ENCODE results near the gene LYPD5. TPM values are rescaled to one million over a fixed set of nuclear protein-coding genes. Genes with fewer than 3 reads are reported as not detected.

The LYPD5 gene
- total and polyA plus RNA-seq, 2 of the 8 experiments (the other 6 are each of a cell fraction or from before 2014, with no cell fraction given): 0.74 to 4.3 TPM

- no peak overlapping the region for H4K5ac ChIP-seq (ENCODE audit: insufficient read length, low read depth, low read length)
- no peak overlapping the region for H2BK5ac ChIP-seq (ENCODE audit: low read depth, low read length)
- no peak overlapping the region for H3K27ac ChIP-seq (ENCODE audit: low read depth, low read length)
- H3K18ac ChIP-seq (ENCODE audit: extremely low read depth, low read length): no peak overlapping the region
- H4K8ac ChIP-seq (ENCODE audit: extremely low read depth, insufficient read depth, low read length): no peak overlapping the region
- DNase-seq (ENCODE audit: low read depth in 1 of 2, low spot score in 2 of 2) (no peak), FAIRE-seq (no peak)
- no peaks in the 10 kb centered on the region for H3K79me1 ChIP-seq (ENCODE audit: low read depth, low read length)
- no peak overlapping the region for H3K14ac ChIP-seq (ENCODE audit: insufficient read length)
- H3K23me2 ChIP-seq (ENCODE audit: low read depth, low read length): no peaks in the 10 kb centered on the region
- H3K27me3 ChIP-seq (replicated peaks in 1 of 4; ENCODE audit: control insufficient read depth in 3 of 4, extremely low read depth in 1 of 4, insufficient read depth in 3 of 4, low read length in 3 of 4): peaks cover 0 to 4% (median 0%) of the 10 kb centered on the region in 4 experiments; a peak in 2 of 7 replicates
- H3K4me2 ChIP-seq (ENCODE audit: insufficient read depth in 1 of 2, low read depth in 2 of 2, low read length in 2 of 2): no peak overlapping the region
- H2BK15ac ChIP-seq (ENCODE audit: low read length): no peak overlapping the region
- no peak overlapping the region for H3K56ac ChIP-seq (replicated peaks; ENCODE audit: insufficient read length, low read depth, low read length)
- no peak overlapping the region for H3K4ac ChIP-seq (replicated peaks; ENCODE audit: insufficient read length, low read depth, low read length)
- H4K91ac ChIP-seq (replicated peaks; ENCODE audit: insufficient read length, low read length): no peak overlapping the region
- H3K9ac ChIP-seq (replicated peaks in 1 of 4; ENCODE audit: extremely low read depth in 1 of 4, low read depth in 3 of 4, low read length in 3 of 4): no peak overlapping the region
- H2BK120ac ChIP-seq (replicated peaks; ENCODE audit: low read depth, low read length): no peak overlapping the region
- ChIA-PET CTCF (ENCODE audit: partially characterized antibody) (interaction anchor here (0.6 to 7.5 kb wide), 3 partner anchors 38 to 110 kb away, joined by 3 to 67 read pairs (median 3); no protein-coding TSS in a partner anchor), POLR2A (ENCODE audit: partially characterized antibody) (interaction anchor here (1.5 kb wide), 1 partner anchor 9 kb away, joined by 3 read pairs; no protein-coding TSS in a partner anchor)
- no peaks in the 10 kb centered on the region; a peak in 1 of 4 replicates for H3K79me2 ChIP-seq (ENCODE audit: control insufficient read depth in 1 of 2, insufficient read depth in 2 of 2, low read length in 2 of 2)
- no peak overlapping the region for H2BK12ac ChIP-seq (ENCODE audit: low read depth, low read length)
- H3K4me3 ChIP-seq (ENCODE audit: extremely low read depth in 1 of 4, insufficient read depth in 2 of 4, low read depth in 3 of 4, low read length in 4 of 4): no peak overlapping the region
- H2AK5ac ChIP-seq (ENCODE audit: low read depth, low read length): no peak overlapping the region
- H3K4me1 ChIP-seq (replicated peaks in 1 of 4; ENCODE audit: control insufficient read depth in 3 of 4, insufficient read depth in 4 of 4, low read length in 3 of 4): no peaks in the 10 kb centered on the region
- H2AFZ ChIP-seq (ENCODE audit: low read length): no peak overlapping the region
- WGBS, 2 experiments (ENCODE audit: extremely low coverage in 1 of 2, insufficient coverage in 1 of 2, insufficient read length in 1 of 2, insufficient replicate concordance in 2 of 2, low coverage in 1 of 2, low lambda C conversion rate in 2 of 2, missing lambda C conversion rate in 1 of 2): 74% methylated on average over 5 of the region's 5 CpGs; no CpG with 5 or more reads in 1 of the 2 experiments
- no peak overlapping the region for H3K23ac ChIP-seq (ENCODE audit: insufficient read length)
- no peaks in the 10 kb centered on the region for H4K20me1 ChIP-seq (replicated peaks in 1 of 2; ENCODE audit: control insufficient read depth in 1 of 2, insufficient read depth in 2 of 2, low read length in 2 of 2)
- H2BK20ac ChIP-seq (ENCODE audit: low read length): no peak overlapping the region
- H3K9me3 ChIP-seq (ENCODE audit: insufficient read depth in 2 of 2, low read depth in 1 of 2, low read length in 1 of 2): peaks cover 0 to 3% of the 10 kb centered on the region in 2 experiments; a peak in 2 of 4 replicates
- H3K36me3 ChIP-seq (ENCODE audit: control insufficient read depth in 2 of 4, insufficient read depth in 4 of 4, low read length in 3 of 4): no peaks in the 10 kb centered on the region
- no peak for TF ChIP-seq MAFK (IDR thresholded peaks at IDR 0.05; ENCODE audit: low read depth, low read length)
- no peak for TF ChIP-seq TAF7 (optimal IDR thresholded peaks at IDR 0.05; ENCODE audit: borderline replicate concordance, low read depth, low read length)
- no peak for TF ChIP-seq SP4 (IDR thresholded peaks at IDR 0.05; ENCODE audit: low read length)
- no peak for TF ChIP-seq EP300 (IDR thresholded peaks at IDR 0.05; ENCODE audit: borderline replicate concordance in 1 of 2, low read depth in 2 of 2, low read length in 2 of 2)
- no peak for TF ChIP-seq TBP (IDR thresholded peaks at IDR 0.05; ENCODE audit: low read depth, low read length)
- TF ChIP-seq CREB1 (IDR thresholded peaks at IDR 0.05): no peak
- TF ChIP-seq POU5F1 (IDR thresholded peaks at IDR 0.05; ENCODE audit: low read depth, low read length): no peak
- TF ChIP-seq KDM1A (IDR thresholded peaks at IDR 0.05; ENCODE audit: borderline replicate concordance, low read length): no peak
- no peak for TF ChIP-seq GTF2F1 (IDR thresholded peaks at IDR 0.05; ENCODE audit: borderline replicate concordance, low read depth, low read length)
- no peak for TF ChIP-seq KDM4A (IDR thresholded peaks at IDR 0.05; ENCODE audit: low read depth, low read length, severe bottlenecking)
- no peak for TF ChIP-seq CBX8 (IDR thresholded peaks at IDR 0.05; ENCODE audit: borderline replicate concordance, low read depth, low read length)
- no peak for TF ChIP-seq CTBP2 (IDR thresholded peaks at IDR 0.05; ENCODE audit: borderline replicate concordance, insufficient read depth, insufficient read length, low read length)
- no peak for TF ChIP-seq TAF1 (IDR thresholded peaks at IDR 0.05; ENCODE audit: low read depth, low read length)
These were observed 12.6 kb upstream of the LYPD5 start for GRCh38 chr19:43814663-43815352.
